ENCODE measurements around the gene CLIC4. TPM values are rescaled to one million over a fixed set of nuclear protein-coding genes. Genes with fewer than 3 reads are reported as not detected.
A peak's percentile ranks its signal among the peaks of the same experiment; 100 is the strongest.
"Not testable (repeated sequence)": the region's sequence is repeated elsewhere in the genome, so short reads cannot be mapped to it uniquely, and the experiment has no call there.

The CLIC4 gene
- total RNA-seq, 1 experiment from 2014 or later: 230 TPM

DNA sequence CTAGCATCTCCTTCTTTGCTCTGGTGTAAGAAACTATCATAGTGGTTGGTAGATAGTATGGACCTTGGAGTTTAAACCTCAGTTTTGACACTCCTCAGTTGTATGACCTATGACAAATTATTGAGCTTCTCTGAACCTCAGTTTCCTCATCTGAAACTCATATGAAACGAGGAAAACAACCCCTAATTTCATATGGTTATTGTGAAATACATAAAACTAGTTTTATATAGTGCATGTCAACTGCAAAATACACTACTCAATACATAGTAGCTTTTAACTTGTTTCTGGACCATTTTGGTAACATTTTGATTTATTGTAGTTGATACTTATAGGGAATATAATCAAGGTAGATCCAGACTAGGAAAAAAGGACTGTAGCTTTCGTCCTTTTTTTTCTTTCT, 32.9 kb downstream of the CLIC4 start:
- no peaks in the 10 kb centered on the region for H3K23me2 ChIP-seq (ENCODE audit: insufficient read length, low read depth, low read length, poor library complexity, severe bottlenecking)
- H2BK120ac ChIP-seq (ENCODE audit: low read depth, low read length, poor library complexity, severe bottlenecking): no peak overlapping the region
- no peak overlapping the region for H3K4ac ChIP-seq (ENCODE audit: low read depth, low read length)
- no peak overlapping the region for H3T11ph ChIP-seq (ENCODE audit: low read length)
- no peaks in the 10 kb centered on the region; the same call in 1 of the 2 replicates for H3K4me1 ChIP-seq (ENCODE audit: insufficient read depth, low read length)
- H3K9ac ChIP-seq (ENCODE audit: extremely low read depth, insufficient read length, low read length): no peak overlapping the region
- H2BK15ac ChIP-seq (ENCODE audit: low read depth, low read length): no peak overlapping the region
- H2BK5ac ChIP-seq (ENCODE audit: insufficient read length, low read length): no peak overlapping the region
- H4K91ac ChIP-seq (ENCODE audit: insufficient read length, low read depth, low read length): no peak overlapping the region
- H3K36me3 Mint-ChIP-seq (ENCODE audit: insufficient read depth in 1 of 3, low read depth in 3 of 3): peaks cover 0 to 9% (median 3%) of the 10 kb centered on the region in 3 experiments; a peak in 4 of 7 replicates
- no peak overlapping the region for H2BK12ac ChIP-seq (ENCODE audit: insufficient read length, low read depth, low read length)
- no peak overlapping the region for H2BK20ac ChIP-seq (ENCODE audit: low read depth, low read length, poor library complexity, severe bottlenecking)
- no peak overlapping the region for H3K4me2 ChIP-seq (ENCODE audit: insufficient read depth, insufficient read length, low read length)
- H3K18ac ChIP-seq (ENCODE audit: insufficient read length, low read depth, low read length): no peak overlapping the region
- no peak overlapping the region for H3K27ac Mint-ChIP-seq
- H3K27me3 ChIP-seq (ENCODE audit: insufficient read depth, low read length): no peaks in the 10 kb centered on the region
- no peak overlapping the region for H3K4me3 Mint-ChIP-seq
- WGBS (ENCODE audit: extremely low coverage, insufficient read length, low lambda C conversion rate): no CpG with 5 or more reads among the region's 2 CpGs
- peaks cover 17 to 19% of the 10 kb centered on the region in 2 experiments for H3K4me1 Mint-ChIP-seq
- TF ChIP-seq, protein P1, sequence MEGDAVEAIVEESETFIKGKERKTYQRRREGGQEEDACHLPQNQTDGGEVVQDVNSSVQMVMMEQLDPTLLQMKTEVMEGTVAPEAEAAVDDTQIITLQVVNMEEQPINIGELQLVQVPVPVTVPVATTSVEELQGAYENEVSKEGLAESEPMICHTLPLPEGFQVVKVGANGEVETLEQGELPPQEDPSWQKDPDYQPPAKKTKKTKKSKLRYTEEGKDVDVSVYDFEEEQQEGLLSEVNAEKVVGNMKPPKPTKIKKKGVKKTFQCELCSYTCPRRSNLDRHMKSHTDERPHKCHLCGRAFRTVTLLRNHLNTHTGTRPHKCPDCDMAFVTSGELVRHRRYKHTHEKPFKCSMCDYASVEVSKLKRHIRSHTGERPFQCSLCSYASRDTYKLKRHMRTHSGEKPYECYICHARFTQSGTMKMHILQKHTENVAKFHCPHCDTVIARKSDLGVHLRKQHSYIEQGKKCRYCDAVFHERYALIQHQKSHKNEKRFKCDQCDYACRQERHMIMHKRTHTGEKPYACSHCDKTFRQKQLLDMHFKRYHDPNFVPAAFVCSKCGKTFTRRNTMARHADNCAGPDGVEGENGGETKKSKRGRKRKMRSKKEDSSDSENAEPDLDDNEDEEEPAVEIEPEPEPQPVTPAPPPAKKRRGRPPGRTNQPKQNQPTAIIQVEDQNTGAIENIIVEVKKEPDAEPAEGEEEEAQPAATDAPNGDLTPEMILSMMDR (conservative IDR thresholded peaks at IDR 0.05): no peak
- no peaks in the 10 kb centered on the region for H4K20me1 ChIP-seq (ENCODE audit: control insufficient read depth, insufficient read depth, insufficient read length)
- no peak for DNase-seq
- no peak overlapping the region for H3K27ac ChIP-seq (ENCODE audit: insufficient read length, low read depth, low read length)
- H3K23ac ChIP-seq (ENCODE audit: insufficient read length, low read depth, low read length): no peak overlapping the region
- no peak overlapping the region for H2AK5ac ChIP-seq (ENCODE audit: insufficient read length, low read length)
- no peak overlapping the region for H4K5ac ChIP-seq (ENCODE audit: insufficient read length, low read depth, low read length)
- H3K9me3 ChIP-seq (ENCODE audit: control insufficient read depth, low read depth, low read length): no peaks in the 10 kb centered on the region
- peaks cover 7% of the 10 kb centered on the region for H3K79me1 ChIP-seq (ENCODE audit: insufficient read depth, low read depth, low read length, poor library complexity, severe bottlenecking)
- no peak overlapping the region for H3K14ac ChIP-seq (ENCODE audit: insufficient read depth, low read length)
- H3K79me2 ChIP-seq (ENCODE audit: insufficient read depth, low read length): peaks cover 36% of the 10 kb centered on the region; the same call in 1 of the 2 replicates
- no peak overlapping the region for H4K8ac ChIP-seq (replicated peaks; ENCODE audit: insufficient read length, low read depth, low read length)
- no peak overlapping the region for H2AFZ ChIP-seq (ENCODE audit: low read length)
- no peaks in the 10 kb centered on the region; a peak in 1 of 5 replicates for H3K9me3 Mint-ChIP-seq
- no peak overlapping the region for H3K56ac ChIP-seq (ENCODE audit: insufficient read length, low read depth, low read length)
- H3K27me3 Mint-ChIP-seq (ENCODE audit: low read depth): no peaks in the 10 kb centered on the region

DNA sequence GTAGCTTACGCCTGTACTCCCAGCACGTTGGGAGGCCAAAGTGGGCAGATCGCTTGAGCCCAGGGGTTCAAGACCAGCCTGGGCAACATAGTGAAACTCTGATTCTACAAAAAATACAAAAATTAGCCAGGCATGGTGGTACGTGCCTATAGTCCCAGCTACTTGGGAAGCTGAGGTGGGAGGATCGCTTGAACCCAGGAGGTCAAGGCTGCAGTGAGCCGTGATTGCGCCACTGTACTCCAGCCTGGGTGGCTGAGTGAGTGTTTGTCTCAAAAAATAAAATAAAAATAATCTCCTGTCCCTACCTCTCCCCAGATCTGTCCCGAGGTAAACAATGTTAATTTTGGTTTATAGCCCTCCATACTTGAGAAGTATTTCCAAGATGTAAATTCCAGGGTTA, 34.0 kb downstream of the CLIC4 start:
- not testable (repeated sequence) for H3K23ac ChIP-seq (ENCODE audit: insufficient read length, low read depth, low read length); H3K14ac ChIP-seq (ENCODE audit: insufficient read depth, low read length); H2AFZ ChIP-seq (ENCODE audit: low read length); H3K4me1 ChIP-seq (ENCODE audit: insufficient read depth, low read length); H3K23me2 ChIP-seq (ENCODE audit: insufficient read length, low read depth, low read length, poor library complexity, severe bottlenecking); H3K56ac ChIP-seq (ENCODE audit: insufficient read length, low read depth, low read length); H4K91ac ChIP-seq (ENCODE audit: insufficient read length, low read depth, low read length); H3K4me2 ChIP-seq (ENCODE audit: insufficient read depth, insufficient read length, low read length); H4K20me1 ChIP-seq (ENCODE audit: control insufficient read depth, insufficient read depth, insufficient read length); H3K9ac ChIP-seq (ENCODE audit: extremely low read depth, insufficient read length, low read length); H3K27me3 Mint-ChIP-seq (ENCODE audit: low read depth); H3K4ac ChIP-seq (ENCODE audit: low read depth, low read length); H3K36me3 Mint-ChIP-seq (ENCODE audit: insufficient read depth in 1 of 3, low read depth in 3 of 3); H4K5ac ChIP-seq (ENCODE audit: insufficient read length, low read depth, low read length); H2AK5ac ChIP-seq (ENCODE audit: insufficient read length, low read length); H2BK120ac ChIP-seq (ENCODE audit: low read depth, low read length, poor library complexity, severe bottlenecking); H3K9me3 ChIP-seq (ENCODE audit: control insufficient read depth, low read depth, low read length); H2BK20ac ChIP-seq (ENCODE audit: low read depth, low read length, poor library complexity, severe bottlenecking); H2BK12ac ChIP-seq (ENCODE audit: insufficient read length, low read depth, low read length); H3K9me3 Mint-ChIP-seq; H3K4me3 Mint-ChIP-seq; H2BK15ac ChIP-seq (ENCODE audit: low read depth, low read length); H4K8ac ChIP-seq (replicated peaks; ENCODE audit: insufficient read length, low read depth, low read length); H3K27ac ChIP-seq (ENCODE audit: insufficient read length, low read depth, low read length); H3T11ph ChIP-seq (ENCODE audit: low read length); H3K27me3 ChIP-seq (ENCODE audit: insufficient read depth, low read length); H3K18ac ChIP-seq (ENCODE audit: insufficient read length, low read depth, low read length); H2BK5ac ChIP-seq (ENCODE audit: insufficient read length, low read length); DNase-seq
- Mint-ChIP-seq H3K27ac (peak overlapping the region in 1 of 3 experiments; percentile 2; a peak in 3 of 7 replicates), H3K4me1 (peaks cover 17 to 19% of the 10 kb centered on the region in 2 experiments)
- peaks cover 41% of the 10 kb centered on the region; the same call in 1 of the 2 replicates for H3K79me2 ChIP-seq (ENCODE audit: insufficient read depth, low read length)
- H3K79me1 ChIP-seq (ENCODE audit: insufficient read depth, low read depth, low read length, poor library complexity, severe bottlenecking): peaks cover 10% of the 10 kb centered on the region
- WGBS (ENCODE audit: extremely low coverage, insufficient read length, low lambda C conversion rate): no CpG with 5 or more reads among the region's 8 CpGs

All from H9 (cell line).